Transverse colon (tissue), 3 donors: Measurements from ENCODE around the gene NRP1.

Source experiments
- CTCF ChIP-seq, 5 experiments: fragments of 200-600 bp in 3 of 5; fragments of 450-650 bp in 2 of 5; sonication (generic) in 3 of 5; IDR thresholded peaks; 1 replicate in 2 of 5; 2 replicates in 3 of 5; pipeline ENCODE4 v1.5.1; 2016 to 2017; ENCODE audit warnings: antibody characterized with exemption in 5 of 5, inconsistent platforms in 3 of 5, mild to moderate bottlenecking in 2 of 5, moderate library complexity in 1 of 5
- POLR2A ChIP-seq: fragments of 450-650 bp; IDR thresholded peaks from one replicate; pipeline ENCODE4 v1.6.1; 2016; ENCODE audit warnings: antibody characterized with exemption, mild to moderate bottlenecking, moderate library complexity

GRCh38 chr10:33301097-33301789 is 33.2 kb downstream of the NRP1 start:
- no peak for TF ChIP-seq CTCF (IDR thresholded peaks at IDR 0.05)
- no peak for TF ChIP-seq POLR2A
